Measurements from ENCODE around the gene PROB1.
A peak's percentile ranks its signal among the peaks of the same experiment; 100 is the strongest.
"Not testable (repeated sequence)": the region's sequence is repeated elsewhere in the genome, so short reads cannot be mapped to it uniquely, and the experiment has no call there.

Gene PROB1

GRCh38 chr5:139414581-139415130 lies 19.8 kb upstream of the PROB1 start:
- DNase-seq (ENCODE audit: low read depth): no peak

GRCh38 chr5:139413963-139414362 lies 19.1 kb upstream of the PROB1 start:
- no peak for DNase-seq (ENCODE audit: low read depth)

DNA sequence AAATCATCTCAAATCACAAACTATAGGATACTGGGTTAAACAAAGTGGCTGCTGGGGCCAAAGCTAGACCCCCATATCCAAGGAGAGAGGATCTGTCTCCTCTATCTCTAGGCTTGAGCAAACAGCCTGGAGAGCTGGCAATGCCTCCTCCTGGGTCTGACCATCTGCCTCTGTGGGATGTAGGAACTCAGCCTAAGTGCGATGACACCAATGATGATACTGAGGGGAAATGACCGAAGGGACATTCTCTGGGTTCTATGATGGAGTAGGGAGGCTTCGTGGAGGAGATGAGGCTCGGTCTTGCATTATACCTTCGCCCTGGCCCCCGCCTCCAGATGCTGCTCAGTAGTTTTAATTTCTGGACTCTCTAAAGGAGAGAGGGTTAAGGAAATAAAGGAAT lies 18.2 kb upstream of the PROB1 start:
- DNase-seq (ENCODE audit: low read depth): no peak

DNA sequence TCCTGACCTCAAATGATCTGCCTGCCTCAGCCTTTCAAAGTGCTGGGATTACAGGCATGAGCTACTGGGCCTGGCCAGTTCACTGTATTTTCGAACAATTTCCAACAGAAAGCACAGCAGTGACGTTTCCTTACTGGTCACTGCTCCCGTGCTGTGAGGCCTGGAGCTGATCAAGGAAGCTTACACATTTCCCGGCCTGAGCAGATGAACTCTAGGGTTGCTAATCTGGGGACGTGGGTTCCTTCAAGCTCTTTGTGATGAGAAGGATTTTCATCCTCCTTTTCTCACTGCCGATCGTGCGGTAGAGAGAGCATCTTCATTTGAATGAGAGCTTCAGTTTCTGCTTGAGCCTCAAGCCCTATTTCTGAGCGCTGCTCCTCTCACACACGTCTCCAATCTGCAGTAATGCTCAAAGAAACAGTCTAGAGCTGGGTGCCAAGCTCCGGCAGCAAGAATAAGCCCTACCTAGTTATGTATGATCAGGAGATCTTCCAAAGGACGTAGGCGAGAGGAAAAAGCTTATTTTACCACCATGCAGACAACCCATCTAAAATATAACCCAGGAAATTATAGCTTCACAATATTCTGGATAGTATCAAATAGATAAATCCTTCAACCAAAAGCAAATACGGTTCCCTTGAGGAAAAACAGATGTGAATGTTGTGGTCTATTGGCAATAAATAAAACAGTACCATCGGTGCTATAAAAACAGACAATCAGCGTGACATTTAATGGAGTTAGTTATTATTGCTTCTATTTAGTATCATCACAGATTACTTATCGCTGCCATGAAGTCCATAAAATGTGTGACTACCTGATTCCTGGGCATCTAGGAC lies 16.3 kb upstream of the PROB1 start:
- DNase-seq (ENCODE audit: low read depth): no peak

- DNase-seq (ENCODE audit: low read depth): no peak
Observed at GRCh38 chr5:139410121-139410992, 15.5 kb upstream of the PROB1 start.

DNA sequence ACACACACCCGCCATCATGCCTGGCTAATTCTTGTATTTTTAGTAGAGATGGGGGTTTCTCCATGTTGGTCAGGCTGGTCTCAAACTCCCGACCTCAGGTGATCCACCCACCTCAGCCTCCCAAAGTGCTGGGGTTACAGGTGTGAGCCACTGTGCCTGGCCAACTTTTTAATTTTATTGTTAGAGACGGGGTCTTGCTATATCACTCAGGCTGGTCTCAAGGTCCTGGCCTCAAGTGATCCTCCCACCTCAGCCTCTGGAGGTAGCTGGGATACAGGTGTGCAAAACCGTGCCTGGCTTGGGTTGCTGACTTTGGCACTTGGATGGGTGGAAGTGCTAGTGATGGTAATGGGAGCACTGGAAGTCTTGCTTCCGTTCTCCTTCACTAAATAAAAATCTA lies 14.2 kb upstream of the PROB1 start:
- DNase-seq (ENCODE audit: low read depth): not testable (repeated sequence)

GRCh38 chr5:139408191-139408590 lies 13.3 kb upstream of the PROB1 start:
- no peak for DNase-seq (ENCODE audit: low read depth)

GRCh38 chr5:139407517-139407916 lies 12.6 kb upstream of the PROB1 start:
- no peak for DNase-seq (ENCODE audit: low read depth)

- no peak for DNase-seq (ENCODE audit: low read depth)
Observed at GRCh38 chr5:139406963-139407362, 12.1 kb upstream of the PROB1 start.

DNA sequence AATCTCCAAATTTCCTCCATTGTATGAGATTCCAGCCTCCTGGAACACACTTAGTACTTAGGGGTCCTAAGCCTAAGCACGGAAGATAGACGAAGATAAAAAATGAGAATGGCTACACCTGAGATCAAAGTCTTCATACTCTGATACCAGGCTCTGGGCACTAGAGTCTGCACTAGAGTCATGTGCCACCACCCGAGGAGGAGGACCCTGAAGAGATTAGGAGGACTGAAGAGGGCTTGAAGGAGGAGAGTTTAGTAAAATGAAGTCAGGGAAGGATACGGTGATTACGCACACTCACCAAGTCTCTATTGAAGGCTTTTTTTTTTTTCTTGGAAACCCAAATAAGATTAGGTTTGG lies 9.6 kb upstream of the PROB1 start:
- no peak for DNase-seq (ENCODE audit: low read depth)

GRCh38 chr5:139403787-139404483 lies 9.0 kb upstream of the PROB1 start, which contains the start of gene SPATA24:
Gene SPATA24, minus strand, starts transcription at chr5:139404089. Its CDS starts 29 bp downstream, at chr5:139404060.
- DNase-seq (ENCODE audit: low read depth): peak; percentile 98

DNA sequence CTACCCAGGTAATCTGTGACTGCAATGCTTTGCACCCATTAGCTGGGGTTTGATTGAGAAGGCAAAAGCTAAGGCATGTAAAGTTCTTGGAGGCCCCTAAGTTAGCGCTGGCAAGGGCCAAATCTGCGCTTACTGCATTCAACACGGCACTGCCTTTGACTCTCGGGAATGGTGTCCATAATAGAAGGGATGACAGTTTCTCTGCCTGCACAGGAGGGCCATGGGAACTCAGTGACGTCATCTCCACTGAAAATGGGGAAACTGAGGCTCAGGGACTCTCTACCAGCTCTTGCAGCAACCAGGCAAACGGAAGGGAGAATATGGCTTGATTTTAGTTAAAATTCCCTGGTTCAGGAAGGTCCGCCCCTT lies 8.5 kb upstream of the PROB1 start:
- DNase-seq (ENCODE audit: low read depth): no peak

DNA sequence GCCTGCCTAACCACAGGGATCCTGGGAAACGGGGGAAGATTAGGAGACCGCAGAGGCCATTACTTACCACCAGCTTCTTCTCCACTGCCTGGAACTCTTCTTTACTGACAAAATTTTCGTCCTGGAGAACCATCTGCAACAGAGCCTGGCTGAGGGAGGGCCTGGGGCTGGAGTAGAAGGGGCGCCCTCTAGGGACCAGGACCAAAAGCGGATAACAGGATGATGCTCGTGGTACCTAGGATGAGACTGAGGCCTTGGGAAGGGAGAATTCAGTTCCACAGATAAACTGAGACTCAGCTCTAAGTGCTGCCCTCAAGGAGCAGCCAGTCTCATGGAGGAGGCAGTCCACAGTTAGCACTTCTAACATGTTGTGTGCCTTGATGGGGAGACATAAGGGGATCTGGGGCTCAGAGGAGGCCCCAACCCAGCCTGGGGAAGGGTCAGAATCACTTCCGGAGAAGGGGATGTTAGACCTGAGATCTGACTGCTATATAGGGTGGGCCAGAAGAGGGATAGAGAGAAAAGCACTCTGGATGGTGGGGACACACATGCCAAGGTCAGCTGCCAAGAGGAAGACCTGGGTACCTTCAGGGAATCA lies 7.8 kb upstream of the PROB1 start:
- DNase-seq (ENCODE audit: low read depth): no peak

DNA sequence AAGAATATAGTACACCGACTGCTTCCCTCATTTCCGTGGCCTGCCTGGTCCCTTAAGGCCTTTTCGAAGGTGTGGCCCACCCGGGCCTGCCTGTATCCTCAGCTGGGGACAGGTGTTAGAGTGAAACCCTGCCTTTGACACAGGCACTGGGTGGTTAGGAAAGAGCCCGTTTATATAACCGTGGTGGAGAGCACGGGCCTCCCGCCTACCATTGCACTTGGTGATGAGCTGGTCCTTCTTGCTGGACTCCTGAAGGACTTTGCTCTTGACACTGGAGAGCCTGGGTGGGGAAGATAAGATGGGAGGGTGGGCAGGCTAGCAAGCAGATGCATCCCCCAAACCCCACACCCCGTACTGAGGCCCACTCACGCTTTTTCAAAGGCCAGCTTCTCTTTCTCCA lies 6.6 kb upstream of the PROB1 start:
- DNase-seq (ENCODE audit: low read depth): no peak

DNA sequence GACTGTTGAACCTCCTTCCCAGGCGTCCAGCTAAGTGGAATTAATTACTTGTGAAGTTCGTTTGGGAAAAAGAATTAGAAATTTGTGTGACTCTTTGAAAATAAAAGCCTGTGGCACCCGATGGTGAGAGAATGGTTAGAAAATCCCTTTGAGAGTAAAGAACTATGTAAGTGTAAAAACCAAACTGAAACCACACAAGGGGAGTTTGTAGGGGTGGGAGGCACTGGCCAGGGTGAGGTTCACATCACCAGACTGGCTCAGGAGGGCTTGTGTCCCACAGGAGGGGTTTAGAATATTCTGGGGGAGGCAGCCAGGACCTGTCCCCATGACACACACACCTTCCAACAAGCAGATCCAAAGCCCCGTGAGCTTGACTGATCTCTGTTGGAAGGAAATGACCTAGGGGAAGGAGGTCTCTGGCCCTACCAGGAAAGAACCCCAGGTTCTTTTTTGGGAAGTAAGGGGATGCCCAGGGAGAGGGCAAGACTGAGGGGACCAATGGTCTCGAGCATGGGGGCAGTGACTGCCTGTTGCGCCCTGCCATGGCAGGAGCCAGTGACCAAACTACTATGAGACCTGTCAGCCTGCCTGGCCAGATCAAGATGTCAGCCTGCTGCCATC lies 4.7 kb upstream of the PROB1 start:
- no peak for DNase-seq (ENCODE audit: low read depth)

- no peak for DNase-seq (ENCODE audit: low read depth)
Observed at GRCh38 chr5:139397921-139398320, 3.0 kb upstream of the PROB1 start.

- DNase-seq (ENCODE audit: low read depth): no peak
Observed at GRCh38 chr5:139396691-139397090, 1.8 kb upstream of the PROB1 start.

GRCh38 chr5:139395844-139396640 lies 1.1 kb upstream of the PROB1 start:
- no peak for DNase-seq (ENCODE audit: low read depth)

- peak; percentile 66 for DNase-seq (ENCODE audit: low read depth)
Observed at GRCh38 chr5:139394123-139394653, 716 bp downstream of the PROB1 start.

DNA sequence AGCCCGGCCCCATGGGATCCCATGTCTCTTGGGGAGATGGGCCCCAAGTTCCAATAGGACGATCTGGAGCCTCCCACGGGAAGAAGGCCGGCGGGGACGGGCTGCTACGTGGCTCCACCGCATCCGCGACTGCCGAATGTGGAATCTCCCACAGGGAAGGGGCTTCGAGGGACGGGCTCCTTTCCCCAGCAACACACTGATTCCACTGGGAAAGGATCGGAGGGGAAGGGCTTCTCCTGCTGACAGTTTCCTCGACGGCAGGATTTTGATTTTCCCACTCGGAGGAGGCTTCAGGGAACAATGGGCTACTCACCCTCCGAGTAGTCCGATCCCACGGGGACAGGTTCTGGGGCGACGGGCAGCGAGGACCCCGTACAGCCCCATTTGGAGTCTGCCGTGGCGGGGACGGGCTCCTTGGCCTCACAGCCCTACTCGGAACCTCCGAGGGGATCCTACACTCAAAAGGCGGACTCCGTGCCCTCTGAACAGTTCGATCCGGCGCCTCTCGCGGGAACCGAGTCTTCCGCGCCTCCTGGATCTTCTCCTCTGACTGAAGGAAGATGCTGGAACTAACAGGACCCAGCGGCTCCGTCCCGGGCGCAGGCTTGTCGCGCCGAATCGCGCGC lies 1.3 kb downstream of the PROB1 start:
- peak; percentile 35 for DNase-seq (ENCODE audit: low read depth)

All from iris pigment epithelial cell (primary cell).